ENCODE results near the gene ARHGAP15. TPM values are rescaled to one million over a fixed set of nuclear protein-coding genes. Genes with fewer than 3 reads are reported as not detected.

The ARHGAP15 gene
- total and polyA plus RNA-seq, 2 experiments from 2014 or later: 0.26 TPM; not detected in 1

GRCh38 chr2:143246246-143246645 lies 117.0 kb downstream of the ARHGAP15 start:
- H3K4me1 ChIP-seq (ENCODE audit: insufficient read depth): peaks cover 7% of the 10 kb centered on the region; the same call in 1 of the 2 replicates
- H3K4me3 Mint-ChIP-seq: no peak overlapping the region
- ATAC-seq: no peak
- DNase-seq (ENCODE audit: low spot score): no peak
- H3F3A ChIP-seq (replicated peaks; ENCODE audit: low read depth): no peaks in the 10 kb centered on the region
- H3K4me2 ChIP-seq: no peak overlapping the region
- H2AFZ ChIP-seq: no peak overlapping the region
- no peaks in the 10 kb centered on the region for H3K9me3 Mint-ChIP-seq
- no peaks in the 10 kb centered on the region for H3K9me2 ChIP-seq (ENCODE audit: insufficient read depth)
- TF ChIP-seq CREB1 (CRISPR knock-in tag; IDR thresholded peaks at IDR 0.05; ENCODE audit: low read depth) (no peak), ETS1 (IDR thresholded peaks at IDR 0.05) (no peak), JUNB (IDR thresholded peaks at IDR 0.05; ENCODE audit: unreplicated experiment) (no peak), REST (IDR thresholded peaks at IDR 0.05; ENCODE audit: unreplicated experiment) (no peak), POLR2AphosphoS5 (IDR thresholded peaks at IDR 0.05; ENCODE audit: low read depth) (no peak), NANOG (IDR thresholded peaks at IDR 0.05; ENCODE audit: borderline replicate concordance) (no peak), CTCF (conservative IDR thresholded peaks at IDR 0.05; ENCODE audit: low read depth in 2 of 2) (no peak), ZNF331 (CRISPR knock-in tag; IDR thresholded peaks at IDR 0.05; ENCODE audit: low read depth) (no peak), EZH2phosphoT487 (IDR thresholded peaks at IDR 0.05; ENCODE audit: unreplicated experiment) (no peak), ZNF462 (CRISPR knock-in tag; IDR thresholded peaks at IDR 0.05) (no peak), ZNF114 (CRISPR knock-in tag; IDR thresholded peaks at IDR 0.05) (no peak), STAT1 (IDR thresholded peaks at IDR 0.05; ENCODE audit: unreplicated experiment) (no peak), EZH2 (IDR thresholded peaks at IDR 0.05; ENCODE audit: low read depth, unreplicated experiment) (no peak)
- no peaks in the 10 kb centered on the region for H4K20me1 ChIP-seq (replicated peaks; ENCODE audit: insufficient read depth)
- H3K4me1 Mint-ChIP-seq: peaks cover 9% of the 10 kb centered on the region
- no peaks in the 10 kb centered on the region for H3K79me2 ChIP-seq (replicated peaks; ENCODE audit: insufficient read depth)
- H3K27ac ChIP-seq (ENCODE audit: low read depth): no peak overlapping the region
- no peak overlapping the region for H3K27ac Mint-ChIP-seq
- H3K27me3 Mint-ChIP-seq (ENCODE audit: insufficient read depth, low read depth, poor library complexity): no peaks in the 10 kb centered on the region
- no peaks in the 10 kb centered on the region for H3K36me3 Mint-ChIP-seq (ENCODE audit: low read depth)
- no peaks in the 10 kb centered on the region for H3K36me3 ChIP-seq (ENCODE audit: insufficient read depth)
- no peak overlapping the region for H3K4me3 ChIP-seq
- H3K27me3 ChIP-seq (ENCODE audit: insufficient read depth): no peaks in the 10 kb centered on the region

Data from GM23338 (cell line).